Lower leg skin (tissue), 4 donors: ENCODE results near the gene CTSW. TPM values are rescaled to one million over a fixed set of nuclear protein-coding genes. Genes with fewer than 3 reads are reported as not detected.

Source experiments
- DNase-seq, 2 donors: peaks; one replicate each; pipeline ENCODE4 v3.0.0-alpha.2; 2019; ENCODE audit warnings: low spot score in 2 of 2
- H3K4me3 ChIP-seq: fragments of 200-600 bp; sonication (generic); 2 replicates; pipeline ENCODE4 v1.5.1; 2017; ENCODE audit warnings: mild to moderate bottlenecking, low read depth; ENCODE audit not compliant: poor library complexity, severe bottlenecking
- POLR2A ChIP-seq, 2 donors: fragments of 450-650 bp; IDR thresholded peaks; one replicate each; pipeline ENCODE4 v1.6.1; 2016 to 2017; ENCODE audit warnings: antibody characterized with exemption in 2 of 2, mild to moderate bottlenecking in 1 of 2, moderate library complexity in 1 of 2
- WGBS, 2 donors: methylation state at CpG; one replicate each; pipeline ENCODE4 v1.1.5; 2018; 5-methylcytosine and 5-hydroxymethylcytosine counted together
- intact Hi-C: fragments of 100-400 bp; cut with DNase I; formaldehyde crosslinking; loops from one replicate; pipeline ENCODE4 v1.15.0; 2023; ENCODE audit warnings: low total_unique reads
- total RNA-seq, 4 donors: library from RNA; depleted of rRNA; stranded (reverse); fragments of >200 nt; gene quantifications; one replicate each; pipeline ENCODE4 v1.1.0, GENCODE V29; 2016
- TF ChIP-seq, protein P1 (sequence below), 3 donors: fragments of 450-650 bp; IDR thresholded peaks; one replicate each; pipeline ENCODE4 v1.5.1; 2016; ENCODE audit warnings: antibody characterized with exemption in 3 of 3, mild to moderate bottlenecking in 3 of 3, moderate library complexity in 2 of 3

CTSW gene
- total RNA-seq, 4 donors from 2014 or later = 0.29 to 0.55 (median 0.29) TPM; not detected in 1

- peak in 1 of 2 donors; percentile 95 for DNase-seq
- WGBS, 2 donors = 2 to 5% methylated on average over 23 to 47 of the region's 78 CpGs
- intact Hi-C loops = no loop called here
- H3K4me3 ChIP-seq = peak overlapping the region; percentile 26
- TF ChIP-seq POLR2A (IDR thresholded peaks at IDR 0.05) = no peak
- TF ChIP-seq, protein P1, sequence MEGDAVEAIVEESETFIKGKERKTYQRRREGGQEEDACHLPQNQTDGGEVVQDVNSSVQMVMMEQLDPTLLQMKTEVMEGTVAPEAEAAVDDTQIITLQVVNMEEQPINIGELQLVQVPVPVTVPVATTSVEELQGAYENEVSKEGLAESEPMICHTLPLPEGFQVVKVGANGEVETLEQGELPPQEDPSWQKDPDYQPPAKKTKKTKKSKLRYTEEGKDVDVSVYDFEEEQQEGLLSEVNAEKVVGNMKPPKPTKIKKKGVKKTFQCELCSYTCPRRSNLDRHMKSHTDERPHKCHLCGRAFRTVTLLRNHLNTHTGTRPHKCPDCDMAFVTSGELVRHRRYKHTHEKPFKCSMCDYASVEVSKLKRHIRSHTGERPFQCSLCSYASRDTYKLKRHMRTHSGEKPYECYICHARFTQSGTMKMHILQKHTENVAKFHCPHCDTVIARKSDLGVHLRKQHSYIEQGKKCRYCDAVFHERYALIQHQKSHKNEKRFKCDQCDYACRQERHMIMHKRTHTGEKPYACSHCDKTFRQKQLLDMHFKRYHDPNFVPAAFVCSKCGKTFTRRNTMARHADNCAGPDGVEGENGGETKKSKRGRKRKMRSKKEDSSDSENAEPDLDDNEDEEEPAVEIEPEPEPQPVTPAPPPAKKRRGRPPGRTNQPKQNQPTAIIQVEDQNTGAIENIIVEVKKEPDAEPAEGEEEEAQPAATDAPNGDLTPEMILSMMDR (IDR thresholded peaks at IDR 0.05) = no peak
These were observed 19.9 kb downstream of the CTSW start for GRCh38 chr11:65899356-65900124.

GRCh38 chr11:65900125-65900898 lies 20.7 kb downstream of the CTSW start, which contains the start of gene FOSL1:
Gene FOSL1 (minus strand): TSS chr11:65900388. CDS start chr11:65900339, 49 bp downstream.
- intact Hi-C loops = no loop called here
- H3K4me3 ChIP-seq = peak within 1 kb of the TSS; percentile 26
- DNase-seq = peak; percentile 75 to 98
- TF ChIP-seq POLR2A (IDR thresholded peaks at IDR 0.05) = no peak
- TF ChIP-seq, protein P1 (IDR thresholded peaks at IDR 0.05) = no peak
- 3 to 11% methylated on average over 17 to 62 of the region's 80 CpGs for WGBS, 2 donors

- TF ChIP-seq, protein P1 (IDR thresholded peaks at IDR 0.05) = no peak
- intact Hi-C loops = no loop called here
- no peak for DNase-seq
- WGBS, 2 donors = 79 to 82% methylated on average over 11 of the region's 11 CpGs
- no peak overlapping the region for H3K4me3 ChIP-seq
These were observed 21.2 kb downstream of the CTSW start for GRCh38 chr11:65900899-65901180.

- intact Hi-C loops = no loop called here
- no peak for TF ChIP-seq POLR2A (IDR thresholded peaks at IDR 0.05)
- TF ChIP-seq, protein P1 (IDR thresholded peaks at IDR 0.05) = no peak
- WGBS, 2 donors = 23 to 27% methylated on average over 5 of the region's 5 CpGs
- DNase-seq = no peak
- no peak overlapping the region for H3K4me3 ChIP-seq
These were observed 23.4 kb downstream of the CTSW start for GRCh38 chr11:65903068-65903481.

DNA sequence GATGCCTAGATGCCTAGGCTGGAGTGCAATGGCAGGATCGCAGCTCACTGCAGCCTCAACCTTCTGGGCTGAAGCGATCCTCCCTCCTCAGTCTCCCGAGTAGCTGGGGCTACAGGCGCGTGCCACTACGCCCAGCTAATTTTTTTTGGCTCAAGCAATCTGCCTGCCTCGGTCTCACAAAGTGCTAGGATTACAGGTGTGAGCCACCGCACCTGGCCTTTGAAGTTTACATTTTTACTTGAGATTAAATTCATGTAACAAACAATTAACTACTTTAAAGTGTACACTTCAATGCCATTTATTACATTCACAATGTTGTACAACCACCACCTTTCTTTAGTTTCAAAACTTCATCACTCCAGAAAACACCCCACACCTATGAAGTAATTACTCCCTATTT lies 24.1 kb downstream of the CTSW start:
- intact Hi-C loops = no loop called here
- 73 to 76% methylated on average over 8 of the region's 8 CpGs for WGBS, 2 donors
- TF ChIP-seq POLR2A (IDR thresholded peaks at IDR 0.05) = no peak
- TF ChIP-seq, protein P1 (IDR thresholded peaks at IDR 0.05) = no peak

More for the DNA sequence above, 24.1 kb downstream of the CTSW start:
- H3K4me3 ChIP-seq = no peak overlapping the region
- no peak for DNase-seq
